ENCODE data around the gene RAB34.

DNA sequence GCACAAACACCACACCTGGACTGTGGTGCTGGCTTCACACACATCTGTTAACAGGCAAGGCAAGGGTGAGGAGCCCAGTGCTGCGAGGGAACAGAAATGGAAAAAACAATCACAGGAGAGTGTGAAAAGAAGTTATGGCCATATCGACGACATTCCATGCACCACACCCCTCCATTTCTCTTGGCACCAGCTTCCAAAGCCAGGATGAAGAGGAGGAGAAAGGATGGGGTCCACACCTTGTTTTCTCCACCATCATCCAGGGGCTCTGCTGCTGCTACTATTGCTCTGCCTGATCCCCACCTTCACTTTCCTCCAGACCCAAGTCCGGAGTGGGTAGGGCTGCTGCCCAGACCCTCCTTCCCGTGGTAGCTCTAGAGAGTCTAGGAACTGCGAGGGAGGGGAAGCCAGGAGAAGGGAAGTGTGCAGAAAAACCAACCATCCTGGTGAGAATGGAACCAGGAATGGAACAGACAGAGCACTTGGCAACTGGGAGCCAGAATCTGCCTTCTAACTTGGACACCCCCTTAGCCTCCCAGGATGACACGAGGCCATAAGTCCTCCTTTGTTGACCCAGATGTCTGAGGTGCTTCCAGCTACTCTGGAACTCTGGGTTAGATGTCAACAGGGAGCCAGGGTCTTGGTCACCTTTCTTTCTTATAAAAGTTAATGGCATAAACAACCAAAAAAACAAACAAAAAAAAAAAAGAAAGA lies 4.8 kb downstream of the RAB34 start:
- no peak for TF ChIP-seq POLR2A (IDR thresholded peaks at IDR 0.05)
- TF ChIP-seq, protein P1, sequence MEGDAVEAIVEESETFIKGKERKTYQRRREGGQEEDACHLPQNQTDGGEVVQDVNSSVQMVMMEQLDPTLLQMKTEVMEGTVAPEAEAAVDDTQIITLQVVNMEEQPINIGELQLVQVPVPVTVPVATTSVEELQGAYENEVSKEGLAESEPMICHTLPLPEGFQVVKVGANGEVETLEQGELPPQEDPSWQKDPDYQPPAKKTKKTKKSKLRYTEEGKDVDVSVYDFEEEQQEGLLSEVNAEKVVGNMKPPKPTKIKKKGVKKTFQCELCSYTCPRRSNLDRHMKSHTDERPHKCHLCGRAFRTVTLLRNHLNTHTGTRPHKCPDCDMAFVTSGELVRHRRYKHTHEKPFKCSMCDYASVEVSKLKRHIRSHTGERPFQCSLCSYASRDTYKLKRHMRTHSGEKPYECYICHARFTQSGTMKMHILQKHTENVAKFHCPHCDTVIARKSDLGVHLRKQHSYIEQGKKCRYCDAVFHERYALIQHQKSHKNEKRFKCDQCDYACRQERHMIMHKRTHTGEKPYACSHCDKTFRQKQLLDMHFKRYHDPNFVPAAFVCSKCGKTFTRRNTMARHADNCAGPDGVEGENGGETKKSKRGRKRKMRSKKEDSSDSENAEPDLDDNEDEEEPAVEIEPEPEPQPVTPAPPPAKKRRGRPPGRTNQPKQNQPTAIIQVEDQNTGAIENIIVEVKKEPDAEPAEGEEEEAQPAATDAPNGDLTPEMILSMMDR (IDR thresholded peaks at IDR 0.05), result no peak

Measured in heart left ventricle (tissue), 13 donors.